ENCODE data around the gene RIMS3.

RIMS3 gene

DNA sequence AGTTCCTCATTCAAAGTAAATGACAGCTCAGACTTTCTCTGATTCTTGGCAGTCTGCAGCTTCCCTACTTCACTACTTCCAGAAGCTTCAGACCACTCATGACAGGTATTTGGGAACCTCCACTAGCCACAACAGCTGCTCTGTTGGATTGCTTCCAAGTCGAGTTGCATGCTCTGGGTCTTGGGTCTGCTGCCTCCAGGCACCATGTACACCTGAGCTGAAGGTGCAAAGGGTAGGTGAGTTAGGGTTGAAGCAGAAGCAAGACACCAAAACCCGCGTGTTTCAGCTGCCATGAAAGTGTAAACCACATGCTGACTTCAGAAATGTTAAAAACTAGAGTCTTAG lies 71.3 kb downstream of the RIMS3 start:
- TF ChIP-seq, protein P1, sequence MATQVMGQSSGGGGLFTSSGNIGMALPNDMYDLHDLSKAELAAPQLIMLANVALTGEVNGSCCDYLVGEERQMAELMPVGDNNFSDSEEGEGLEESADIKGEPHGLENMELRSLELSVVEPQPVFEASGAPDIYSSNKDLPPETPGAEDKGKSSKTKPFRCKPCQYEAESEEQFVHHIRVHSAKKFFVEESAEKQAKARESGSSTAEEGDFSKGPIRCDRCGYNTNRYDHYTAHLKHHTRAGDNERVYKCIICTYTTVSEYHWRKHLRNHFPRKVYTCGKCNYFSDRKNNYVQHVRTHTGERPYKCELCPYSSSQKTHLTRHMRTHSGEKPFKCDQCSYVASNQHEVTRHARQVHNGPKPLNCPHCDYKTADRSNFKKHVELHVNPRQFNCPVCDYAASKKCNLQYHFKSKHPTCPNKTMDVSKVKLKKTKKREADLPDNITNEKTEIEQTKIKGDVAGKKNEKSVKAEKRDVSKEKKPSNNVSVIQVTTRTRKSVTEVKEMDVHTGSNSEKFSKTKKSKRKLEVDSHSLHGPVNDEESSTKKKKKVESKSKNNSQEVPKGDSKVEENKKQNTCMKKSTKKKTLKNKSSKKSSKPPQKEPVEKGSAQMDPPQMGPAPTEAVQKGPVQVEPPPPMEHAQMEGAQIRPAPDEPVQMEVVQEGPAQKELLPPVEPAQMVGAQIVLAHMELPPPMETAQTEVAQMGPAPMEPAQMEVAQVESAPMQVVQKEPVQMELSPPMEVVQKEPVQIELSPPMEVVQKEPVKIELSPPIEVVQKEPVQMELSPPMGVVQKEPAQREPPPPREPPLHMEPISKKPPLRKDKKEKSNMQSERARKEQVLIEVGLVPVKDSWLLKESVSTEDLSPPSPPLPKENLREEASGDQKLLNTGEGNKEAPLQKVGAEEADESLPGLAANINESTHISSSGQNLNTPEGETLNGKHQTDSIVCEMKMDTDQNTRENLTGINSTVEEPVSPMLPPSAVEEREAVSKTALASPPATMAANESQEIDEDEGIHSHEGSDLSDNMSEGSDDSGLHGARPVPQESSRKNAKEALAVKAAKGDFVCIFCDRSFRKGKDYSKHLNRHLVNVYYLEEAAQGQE (IDR thresholded peaks at IDR 0.05; ENCODE audit: insufficient read depth in 1 of 2, low read depth in 2 of 2, low read length in 2 of 2): no peak
- TF ChIP-seq FOXP2 (optimal IDR thresholded peaks at IDR 0.05; ENCODE audit: borderline replicate concordance, extremely low read depth, extremely low read length, insufficient read depth): no peak
- TF ChIP-seq SIN3A (IDR thresholded peaks at IDR 0.05; ENCODE audit: borderline replicate concordance, insufficient read depth, low read length): no peak
- no peak for TF ChIP-seq POLR2AphosphoS5 (IDR thresholded peaks at IDR 0.05; ENCODE audit: low read depth, low read length)
- no peak for TF ChIP-seq TAF1 (IDR thresholded peaks at IDR 0.05; ENCODE audit: borderline replicate concordance, insufficient read depth, low read length)

DNA sequence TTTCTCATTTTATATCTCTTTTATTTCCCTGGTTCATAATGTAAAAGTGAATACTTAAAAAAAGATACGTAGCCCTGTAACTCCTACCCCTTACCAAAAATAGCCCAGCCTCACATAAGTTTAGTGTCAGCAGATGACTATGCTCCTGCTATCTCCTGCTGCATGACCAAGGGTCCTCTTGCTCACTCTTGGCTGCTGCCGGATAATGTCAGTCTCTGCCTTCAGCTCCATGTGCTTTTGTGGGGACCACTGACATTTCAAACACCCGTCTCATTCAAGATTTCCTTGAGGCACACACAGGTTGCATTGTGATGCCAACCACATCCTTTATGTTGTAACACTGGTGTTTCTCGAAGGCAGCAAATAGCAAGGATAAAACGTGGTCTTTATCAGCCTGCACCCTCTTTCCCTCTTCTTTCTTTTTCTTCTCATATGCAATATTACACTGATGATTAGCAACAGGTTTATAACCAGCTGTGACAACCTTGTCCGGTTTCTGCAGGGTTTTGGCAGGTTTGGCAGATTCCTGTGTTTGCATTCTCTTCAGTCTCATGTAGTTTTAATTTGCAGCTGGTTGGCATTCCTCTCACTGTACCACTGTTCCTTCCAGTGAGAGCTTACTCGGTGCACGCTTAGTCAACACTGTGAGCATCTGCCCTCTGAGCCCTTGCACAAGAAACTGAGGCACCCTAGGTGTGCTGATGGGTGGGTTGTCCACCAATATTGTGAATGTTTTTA lies 71.9 kb downstream of the RIMS3 start:
- TF ChIP-seq FOXP2 (optimal IDR thresholded peaks at IDR 0.05; ENCODE audit: borderline replicate concordance, extremely low read depth, extremely low read length, insufficient read depth): no peak
- no peak for TF ChIP-seq POLR2AphosphoS5 (IDR thresholded peaks at IDR 0.05; ENCODE audit: low read depth, low read length)

DNA sequence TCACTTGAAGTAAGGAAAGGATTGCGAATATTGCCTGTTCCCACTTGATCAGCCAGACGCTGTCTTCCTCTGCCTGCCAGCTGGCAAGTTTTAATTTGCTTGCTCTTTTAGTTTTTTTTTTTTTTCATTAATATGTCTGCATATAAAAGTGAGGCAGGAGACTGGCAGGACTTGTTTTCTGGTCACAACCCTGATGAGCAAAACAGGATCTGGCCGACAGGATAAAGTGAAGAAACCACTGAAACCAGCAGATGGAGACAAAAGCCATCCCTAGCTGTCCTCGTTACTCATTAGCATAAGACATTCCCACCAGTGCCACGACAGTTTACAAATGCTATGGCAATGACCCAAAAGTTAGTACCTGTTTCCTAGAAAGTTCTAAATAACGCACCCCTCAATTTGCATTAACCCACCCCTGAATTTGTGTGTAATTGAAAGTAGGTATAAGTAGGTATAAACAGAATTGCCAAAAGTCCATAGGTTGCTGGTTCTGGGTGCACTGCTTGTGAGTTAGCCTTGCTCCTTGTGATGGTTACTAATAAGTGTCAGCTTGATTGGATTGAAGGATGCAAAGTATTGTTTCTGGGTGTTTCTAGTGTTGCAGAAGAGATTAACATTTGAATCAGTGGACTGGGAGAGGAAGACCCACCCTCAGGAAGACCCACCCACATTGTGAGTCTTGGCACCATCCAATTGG lies 73.2 kb downstream of the RIMS3 start:
- TF ChIP-seq TAF1 (IDR thresholded peaks at IDR 0.05; ENCODE audit: borderline replicate concordance, insufficient read depth, low read length) (no peak), SIN3A (IDR thresholded peaks at IDR 0.05; ENCODE audit: borderline replicate concordance, insufficient read depth, low read length) (no peak), FOXP2 (optimal IDR thresholded peaks at IDR 0.05; ENCODE audit: borderline replicate concordance, extremely low read depth, extremely low read length, insufficient read depth) (no peak)
- TF ChIP-seq, protein P1 (IDR thresholded peaks at IDR 0.05; ENCODE audit: insufficient read depth in 1 of 2, low read depth in 2 of 2, low read length in 2 of 2): no peak

DNA sequence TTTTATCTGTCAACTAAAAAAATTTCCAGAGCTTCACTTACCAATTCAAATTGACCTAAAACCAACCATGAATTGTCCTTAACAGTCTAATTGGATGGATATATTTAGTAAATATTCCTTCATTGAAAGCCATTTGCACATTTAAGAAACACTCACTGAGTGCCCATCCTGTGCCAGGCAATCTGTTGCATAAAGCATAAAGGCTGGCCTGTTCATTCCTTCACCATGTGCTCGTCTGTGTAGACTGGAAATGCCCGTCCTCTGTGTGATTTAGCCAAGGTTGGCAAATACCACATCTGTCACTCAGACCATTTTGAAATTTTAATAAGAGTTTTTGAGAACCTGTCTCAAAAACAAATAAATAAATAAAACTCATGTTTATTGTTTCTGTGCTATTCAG lies 76.9 kb downstream of the RIMS3 start:
- TF ChIP-seq POLR2AphosphoS5 (IDR thresholded peaks at IDR 0.05; ENCODE audit: low read depth, low read length) (no peak), TAF1 (IDR thresholded peaks at IDR 0.05; ENCODE audit: borderline replicate concordance, insufficient read depth, low read length) (no peak), SIN3A (IDR thresholded peaks at IDR 0.05; ENCODE audit: borderline replicate concordance, insufficient read depth, low read length) (no peak), FOXP2 (optimal IDR thresholded peaks at IDR 0.05; ENCODE audit: borderline replicate concordance, extremely low read depth, extremely low read length, insufficient read depth) (no peak)
- TF ChIP-seq, protein P1 (IDR thresholded peaks at IDR 0.05; ENCODE audit: insufficient read depth in 1 of 2, low read depth in 2 of 2, low read length in 2 of 2): no peak

DNA sequence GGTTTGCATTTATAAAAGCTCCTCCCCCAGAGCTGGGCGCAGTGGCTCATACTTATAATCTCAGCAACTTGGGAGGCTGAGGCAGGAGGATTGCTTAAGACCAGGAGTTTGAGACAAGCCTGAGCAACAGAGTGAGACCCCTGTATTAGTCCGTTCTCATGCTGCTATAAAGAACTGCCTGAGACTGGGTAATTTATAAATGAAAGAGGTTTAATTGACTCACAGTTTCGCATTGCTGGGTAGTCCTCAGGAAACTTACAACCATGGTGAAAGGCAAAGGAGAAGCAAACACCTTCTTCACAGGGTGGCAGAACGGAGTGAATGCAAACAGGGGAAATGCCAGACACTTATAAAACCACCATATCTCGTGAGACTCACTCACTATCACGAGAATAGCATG lies 81.5 kb downstream of the RIMS3 start:
- TF ChIP-seq POLR2AphosphoS5 (IDR thresholded peaks at IDR 0.05; ENCODE audit: low read depth, low read length) (no peak), TAF1 (IDR thresholded peaks at IDR 0.05; ENCODE audit: borderline replicate concordance, insufficient read depth, low read length) (no peak), FOXP2 (optimal IDR thresholded peaks at IDR 0.05; ENCODE audit: borderline replicate concordance, extremely low read depth, extremely low read length, insufficient read depth) (no peak), SIN3A (IDR thresholded peaks at IDR 0.05; ENCODE audit: borderline replicate concordance, insufficient read depth, low read length) (no peak)
- TF ChIP-seq, protein P1 (IDR thresholded peaks at IDR 0.05; ENCODE audit: insufficient read depth in 1 of 2, low read depth in 2 of 2, low read length in 2 of 2): no peak
